Thyroid gland (tissue), 4 donors: ENCODE data around the gene CNNM1. TPM values are rescaled to one million over a fixed set of nuclear protein-coding genes. Genes with fewer than 3 reads are reported as not detected.

Experiments
- DNase-seq, 2 donors: peaks; one replicate each; pipeline ENCODE4 v3.0.0-alpha.2; 2019
- H3K27ac ChIP-seq, 3 donors: fragments of 200-600 bp; sonication (generic); 1 replicate in 2 of 3; 2 replicates in 1 of 3; pipeline ENCODE4 v1.5.1; 2016 to 2019; ENCODE audit warnings: mild to moderate bottlenecking in 1 of 3, moderate library complexity in 1 of 3
- H3K27me3 ChIP-seq: fragments of 200-600 bp; sonication (generic); one replicate; pipeline ENCODE4 v1.5.1; 2019
- H3K36me3 ChIP-seq, 2 donors: fragments of 200-600 bp; sonication (generic); one replicate each; pipeline ENCODE4 v1.5.1; 2016 to 2019
- H3K4me1 ChIP-seq, 2 donors: fragments of 200-600 bp; sonication (generic); one replicate each; pipeline ENCODE4 v1.5.1; 2017 to 2019
- H3K4me3 ChIP-seq, 3 donors: fragments of 200-600 bp; sonication (generic); replicated peaks in 1 of 3; 1 replicate in 2 of 3; 2 replicates in 1 of 3; pipeline ENCODE4 v1.5.1; 2016; ENCODE audit warnings: mild to moderate bottlenecking in 1 of 3
- H3K9me3 ChIP-seq: fragments of 200-600 bp; sonication (generic); one replicate; pipeline ENCODE4 v1.5.1; 2017
- CTCF ChIP-seq, 6 experiments: fragments of 200-600 bp in 3 of 6; fragments of 450-650 bp in 3 of 6; sonication (generic) in 3 of 6; IDR thresholded peaks; one replicate each; pipeline ENCODE4 v1.5.1; 2016 to 2019; ENCODE audit warnings: antibody characterized with exemption in 6 of 6, mild to moderate bottlenecking in 2 of 6, inconsistent platforms in 1 of 6, moderate library complexity in 1 of 6
- POLR2A ChIP-seq, 2 donors: fragments of 450-650 bp; IDR thresholded peaks; one replicate each; pipeline ENCODE4 v1.6.1; 2017; ENCODE audit warnings: antibody characterized with exemption in 2 of 2, mild to moderate bottlenecking in 2 of 2, moderate library complexity in 1 of 2
- WGBS, 2 donors: methylation state at CpG; one replicate each; pipeline ENCODE4 v1.1.5; 2017; 5-methylcytosine and 5-hydroxymethylcytosine counted together
- intact Hi-C: fragments of 100-400 bp; cut with DNase I; formaldehyde crosslinking; loops from one replicate; pipeline ENCODE4 v1.15.1; 2023
- total RNA-seq, 4 donors: library from RNA; depleted of rRNA; stranded (reverse); fragments of >200 nt; gene quantifications; one replicate each; pipeline ENCODE4 v1.2.3, GENCODE V29; 2016

The CNNM1 gene
- total RNA-seq, 4 donors from 2014 or later, result 0.27 to 0.67 (median 0.50) TPM

DNA sequence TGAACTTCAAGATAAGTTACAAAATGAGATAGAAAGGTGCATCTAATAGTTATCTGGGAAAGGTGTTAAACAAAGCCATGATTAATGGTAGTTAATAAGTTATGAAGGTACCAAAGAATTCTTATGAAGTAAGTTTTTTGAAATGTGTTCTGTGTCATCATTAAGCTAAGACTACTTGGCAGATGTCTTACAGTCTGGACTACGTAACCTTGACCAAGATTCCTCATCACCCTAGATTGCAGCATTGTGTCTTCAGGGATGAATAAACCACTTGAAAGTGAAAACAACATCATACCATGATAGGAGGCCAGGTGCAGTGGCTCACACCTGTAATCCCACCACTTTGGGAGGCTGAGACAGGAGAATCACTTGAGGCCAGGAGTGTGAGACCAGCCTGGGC, 53.0 kb downstream of the CNNM1 start:
- DNase-seq, result no peak
- no peaks in the 10 kb centered on the region for H3K9me3 ChIP-seq
- H3K4me1 ChIP-seq, result no peaks in the 10 kb centered on the region
- no peak for TF ChIP-seq CTCF (IDR thresholded peaks at IDR 0.05)
- no peak for TF ChIP-seq POLR2A (IDR thresholded peaks at IDR 0.05)
- no peak overlapping the region for H3K27ac ChIP-seq
- no peak overlapping the region for H3K4me3 ChIP-seq
- intact Hi-C loops, result no loop called here
- no peaks in the 10 kb centered on the region for H3K27me3 ChIP-seq
- WGBS, 2 donors, result 86 to 91% methylated on average over 1 of the region's 1 CpG
- no peaks in the 10 kb centered on the region for H3K36me3 ChIP-seq

- no peak for TF ChIP-seq CTCF (IDR thresholded peaks at IDR 0.05)
- TF ChIP-seq POLR2A (IDR thresholded peaks at IDR 0.05), result no peak
- Histone ChIP-seq H3K36me3 (no peaks in the 10 kb centered on the region), H3K9me3 (no peaks in the 10 kb centered on the region), H3K4me3 (no peak overlapping the region), H3K27ac (no peak overlapping the region), H3K27me3 (no peaks in the 10 kb centered on the region), H3K4me1 (no peaks in the 10 kb centered on the region)
- DNase-seq, result no peak
- intact Hi-C loops, result no loop called here
- WGBS, 2 donors, result 76 to 77% methylated on average over 4 of the region's 4 CpGs
Observed at GRCh38 chr10:99387071-99387470, 57.9 kb downstream of the CNNM1 start.

- DNase-seq, result no peak
- no peak overlapping the region for H3K27ac ChIP-seq
- no peaks in the 10 kb centered on the region for H3K36me3 ChIP-seq
Observed at GRCh38 chr10:99387541-99387940, 58.4 kb downstream of the CNNM1 start.

DNA sequence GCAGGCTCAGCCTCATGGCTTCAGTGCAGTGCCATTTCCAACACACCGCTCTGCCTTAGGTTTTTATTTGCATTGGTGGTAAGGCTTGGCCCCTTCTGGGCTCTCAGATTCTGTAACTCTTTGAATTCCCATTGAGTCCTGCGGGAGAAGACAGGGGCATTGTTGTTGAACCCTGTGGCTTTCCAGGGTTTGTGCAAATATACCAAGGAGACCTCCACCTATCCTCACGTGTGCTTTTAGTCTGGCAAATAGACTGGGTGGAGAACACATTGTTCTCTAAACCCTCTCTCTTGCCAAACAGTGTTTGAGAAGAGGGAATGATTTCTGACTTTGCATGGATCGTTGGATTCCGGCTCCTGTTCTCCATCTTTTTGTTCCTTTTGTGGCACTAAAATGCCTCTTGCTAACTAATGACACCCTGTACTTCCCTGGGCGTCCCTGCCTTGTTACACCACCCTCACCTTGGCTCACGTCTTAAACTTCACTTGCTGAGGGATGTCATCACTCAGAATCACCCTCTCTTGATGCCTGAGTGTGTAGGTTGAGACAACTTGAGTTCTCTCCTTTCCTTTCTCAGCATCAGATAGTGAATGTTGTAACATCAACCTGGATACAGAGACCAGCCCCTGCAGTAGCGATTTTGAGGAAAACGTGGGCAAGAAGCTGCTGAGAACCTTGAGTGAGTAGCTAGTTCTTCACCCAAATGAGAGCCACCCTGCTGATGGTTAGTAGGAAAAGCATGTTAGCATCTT, 60.7 kb downstream of the CNNM1 start:
- TF ChIP-seq POLR2A (IDR thresholded peaks at IDR 0.05) (no peak), CTCF (IDR thresholded peaks at IDR 0.05) (no peak)
- H3K4me3 ChIP-seq, result no peak overlapping the region
- no peak overlapping the region for H3K27ac ChIP-seq
- no peaks in the 10 kb centered on the region for H3K27me3 ChIP-seq
- intact Hi-C loops, result loop anchor here (5.0 kb wide), 2 partner anchors 42 to 222 kb away; partner anchors contain the start of gene GOT1
- H3K4me1 ChIP-seq, result peaks cover 0 to 17% of the 10 kb centered on the region in 2 donors
- H3K9me3 ChIP-seq, result no peaks in the 10 kb centered on the region
- no peak for DNase-seq
- no peaks in the 10 kb centered on the region for H3K36me3 ChIP-seq
- WGBS, 2 donors, result 71 to 74% methylated on average over 9 of the region's 9 CpGs

More at GRCh38 chr10:99387541-99387940, 58.4 kb downstream of the CNNM1 start:
- intact Hi-C loops, result no loop called here
- WGBS, 2 donors, result 65 to 82% methylated on average over 4 to 11 of the region's 11 CpGs
- H3K27me3 ChIP-seq, result no peaks in the 10 kb centered on the region
- H3K9me3 ChIP-seq, result no peaks in the 10 kb centered on the region
- H3K4me1 ChIP-seq, result peaks cover 0 to 3% of the 10 kb centered on the region in 2 donors
- TF ChIP-seq CTCF (IDR thresholded peaks at IDR 0.05), result no peak
- no peak for TF ChIP-seq POLR2A (IDR thresholded peaks at IDR 0.05)
- no peak overlapping the region for H3K4me3 ChIP-seq

DNA sequence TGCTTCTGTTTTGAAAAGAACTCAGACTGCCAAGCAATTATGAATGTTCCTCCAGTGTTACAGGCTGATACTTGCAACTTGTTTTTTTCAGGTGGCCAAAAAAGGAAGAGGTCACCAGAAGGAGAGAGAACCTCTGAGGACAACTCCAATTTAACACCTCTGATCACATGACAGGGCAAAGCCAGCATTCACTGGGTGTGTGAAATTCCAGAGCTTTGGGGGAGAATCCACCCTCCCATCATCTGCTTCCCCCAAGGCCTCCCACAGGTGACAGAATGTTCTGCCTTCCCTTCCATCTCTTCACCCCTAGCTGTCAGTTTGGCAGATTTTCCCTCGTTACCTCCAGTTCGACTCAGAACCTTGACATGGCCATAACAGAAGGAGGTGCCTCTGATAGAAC, 62.2 kb downstream of the CNNM1 start:
- Histone ChIP-seq H3K4me3 (no peak overlapping the region), H3K4me1 (peaks cover 13 to 27% of the 10 kb centered on the region in 2 donors), H3K27me3 (no peaks in the 10 kb centered on the region), H3K27ac (no peak overlapping the region), H3K36me3 (no peaks in the 10 kb centered on the region), H3K9me3 (no peaks in the 10 kb centered on the region)
- TF ChIP-seq CTCF (IDR thresholded peaks at IDR 0.05) (no peak), POLR2A (IDR thresholded peaks at IDR 0.05) (no peak)
- DNase-seq, result no peak
- intact Hi-C loops, result loop anchor here (5.0 kb wide), 2 partner anchors 41 to 221 kb away; partner anchors contain the start of gene GOT1
- 93 to 100% methylated on average over 2 of the region's 2 CpGs for WGBS, 2 donors
